ENCODE measurements around the gene DENND5A.

Gene DENND5A

GRCh38 chr11:9230296-9230695 lies 34.9 kb downstream of the DENND5A start:
- TF ChIP-seq CTCF (IDR thresholded peaks at IDR 0.05), result no peak

- TF ChIP-seq CTCF (IDR thresholded peaks at IDR 0.05), result no peak
Observed at GRCh38 chr11:9228091-9228490, 37.1 kb downstream of the DENND5A start.

GRCh38 chr11:9225748-9226298 lies 39.3 kb downstream of the DENND5A start:
- TF ChIP-seq CTCF (IDR thresholded peaks at IDR 0.05), result no peak

GRCh38 chr11:9222654-9223053 lies 42.5 kb downstream of the DENND5A start:
- no peak for TF ChIP-seq CTCF (IDR thresholded peaks at IDR 0.05)

- TF ChIP-seq CTCF (IDR thresholded peaks at IDR 0.05), result no peak
Observed at GRCh38 chr11:9219572-9219971, 45.6 kb downstream of the DENND5A start.

DNA sequence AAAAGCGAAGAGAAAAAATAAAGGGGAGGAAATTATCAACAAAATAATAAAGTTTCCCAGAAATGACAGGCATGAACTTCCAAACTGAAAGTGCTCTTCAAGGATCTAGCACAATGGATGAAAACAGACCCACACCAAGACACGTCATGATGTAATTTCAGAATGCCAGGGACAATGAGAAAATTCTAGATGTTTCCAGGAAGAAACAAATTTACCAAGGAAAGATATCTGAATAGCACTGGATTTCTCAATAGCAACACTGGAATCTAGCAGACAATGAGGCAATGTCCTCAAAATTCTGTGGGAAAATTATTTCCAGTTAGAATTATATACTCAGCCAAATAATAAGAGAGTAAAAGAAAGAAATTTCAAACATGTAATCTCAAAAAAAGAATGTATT lies 46.0 kb downstream of the DENND5A start:
- no peak for TF ChIP-seq CTCF (IDR thresholded peaks at IDR 0.05)

DNA sequence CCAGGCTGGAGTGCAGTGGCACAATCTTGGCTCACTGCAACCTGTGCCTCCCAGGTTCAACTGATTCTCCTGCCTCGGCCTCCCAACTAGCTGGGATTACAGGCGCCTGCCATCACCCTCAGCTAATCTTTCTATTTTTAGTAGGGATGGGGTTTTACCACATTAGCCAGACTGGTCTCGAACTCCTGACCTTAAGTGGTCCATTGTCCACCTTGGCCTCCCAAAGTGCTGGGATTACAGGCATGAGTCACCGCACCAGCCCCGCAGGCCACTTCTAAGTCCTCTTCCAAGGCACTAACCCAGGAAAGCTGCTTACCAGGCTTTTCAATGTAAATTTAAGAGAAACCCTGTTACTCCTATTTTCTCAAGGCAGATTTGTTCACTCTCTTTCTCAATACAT lies 50.4 kb downstream of the DENND5A start:
- TF ChIP-seq CTCF (IDR thresholded peaks at IDR 0.05), result no peak

- TF ChIP-seq CTCF (IDR thresholded peaks at IDR 0.05), result no peak
Observed at GRCh38 chr11:9211322-9211721, 53.8 kb downstream of the DENND5A start.
